GM21381 (cell line): ENCODE results near the gene BHLHE23.
"Not testable (repeated sequence)": the region's sequence is repeated elsewhere in the genome, so short reads cannot be mapped to it uniquely, and the experiment has no call there.

Experiments
- ATAC-seq: cut with Tn5 transposase; IDR thresholded peaks from one replicate; pipeline ENCODE4 v1.9.1; 2021; ENCODE audit warnings: mild to moderate bottlenecking, moderate library complexity; ENCODE audit not compliant: unreplicated experiment

BHLHE23 gene

DNA sequence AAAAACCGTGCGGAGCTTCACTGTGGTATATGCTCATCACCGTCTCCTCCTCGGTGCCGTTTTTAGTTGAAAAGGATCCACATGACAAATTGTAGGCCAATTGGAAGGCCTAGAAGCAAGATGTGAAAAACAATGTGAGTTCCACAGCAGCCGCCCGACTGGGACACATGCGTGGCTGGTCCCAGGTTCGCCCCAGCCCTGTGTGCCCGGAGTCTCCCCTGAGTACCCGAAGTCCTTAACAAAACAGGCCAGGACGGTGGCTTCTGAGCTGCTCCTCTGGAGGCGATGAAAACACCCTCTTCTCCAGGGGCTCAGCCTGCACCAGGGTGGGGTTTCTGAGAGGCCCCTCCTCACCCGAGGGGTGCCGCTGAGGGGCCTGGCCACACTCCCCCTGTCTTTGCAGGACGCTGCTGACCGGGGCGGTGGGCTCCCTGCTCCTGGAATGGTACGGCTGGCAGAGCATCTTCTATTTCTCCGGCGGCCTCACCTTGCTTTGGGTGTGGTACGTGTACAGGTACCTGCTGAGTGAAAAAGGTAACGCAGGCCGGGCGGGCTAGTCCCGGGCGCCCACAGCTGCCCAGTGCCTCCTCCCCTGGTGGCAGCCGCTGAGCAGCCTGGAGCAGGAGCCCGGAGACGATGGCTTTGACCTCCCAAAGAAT is 44.4 kb downstream of the BHLHE23 start:
- no peak for ATAC-seq

DNA sequence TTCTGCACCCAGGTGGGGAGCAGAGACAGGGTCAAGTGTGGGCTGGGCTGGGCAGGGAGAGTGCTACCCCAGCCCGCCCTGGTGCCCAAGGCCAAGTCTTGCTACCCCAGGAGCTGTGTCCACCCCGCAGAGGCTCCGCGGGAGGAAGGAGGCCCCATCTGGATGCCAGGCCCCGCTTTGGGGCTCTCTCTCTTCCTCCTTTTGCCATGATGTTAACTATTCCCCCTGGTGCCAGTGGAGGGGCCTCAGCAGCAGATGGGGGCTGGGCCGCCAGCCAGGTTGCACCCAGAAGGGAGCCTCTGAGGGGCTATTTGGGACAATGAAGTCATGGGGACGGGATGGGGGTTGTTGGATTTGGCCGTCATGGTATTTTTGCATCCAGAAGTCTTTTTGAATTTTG is 45.0 kb downstream of the BHLHE23 start:
- ATAC-seq, result no peak

DNA sequence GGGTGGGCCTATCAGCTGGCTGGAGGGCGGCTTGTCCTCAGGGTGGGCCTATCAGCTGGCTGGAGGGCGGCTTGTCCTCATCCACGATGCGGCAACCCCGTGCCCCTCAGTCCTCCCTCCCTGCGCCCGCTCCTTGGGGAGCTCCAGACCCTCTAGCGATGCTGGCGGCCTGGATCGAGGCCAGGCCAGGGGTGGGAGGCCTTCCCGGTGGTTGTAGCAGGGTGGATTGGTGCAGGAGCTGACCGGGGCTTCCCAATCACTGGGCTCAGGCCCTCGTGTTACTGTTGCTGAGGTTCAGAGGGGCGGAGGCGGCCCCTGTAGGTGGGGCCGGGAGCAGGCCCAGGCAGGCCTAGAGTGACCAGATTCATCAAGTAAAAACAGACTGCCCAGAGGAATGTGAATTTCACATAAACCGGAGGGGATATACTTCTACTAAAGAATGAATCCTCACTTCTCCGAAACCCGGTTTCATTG is 45.4 kb downstream of the BHLHE23 start:
- ATAC-seq, result no peak

DNA sequence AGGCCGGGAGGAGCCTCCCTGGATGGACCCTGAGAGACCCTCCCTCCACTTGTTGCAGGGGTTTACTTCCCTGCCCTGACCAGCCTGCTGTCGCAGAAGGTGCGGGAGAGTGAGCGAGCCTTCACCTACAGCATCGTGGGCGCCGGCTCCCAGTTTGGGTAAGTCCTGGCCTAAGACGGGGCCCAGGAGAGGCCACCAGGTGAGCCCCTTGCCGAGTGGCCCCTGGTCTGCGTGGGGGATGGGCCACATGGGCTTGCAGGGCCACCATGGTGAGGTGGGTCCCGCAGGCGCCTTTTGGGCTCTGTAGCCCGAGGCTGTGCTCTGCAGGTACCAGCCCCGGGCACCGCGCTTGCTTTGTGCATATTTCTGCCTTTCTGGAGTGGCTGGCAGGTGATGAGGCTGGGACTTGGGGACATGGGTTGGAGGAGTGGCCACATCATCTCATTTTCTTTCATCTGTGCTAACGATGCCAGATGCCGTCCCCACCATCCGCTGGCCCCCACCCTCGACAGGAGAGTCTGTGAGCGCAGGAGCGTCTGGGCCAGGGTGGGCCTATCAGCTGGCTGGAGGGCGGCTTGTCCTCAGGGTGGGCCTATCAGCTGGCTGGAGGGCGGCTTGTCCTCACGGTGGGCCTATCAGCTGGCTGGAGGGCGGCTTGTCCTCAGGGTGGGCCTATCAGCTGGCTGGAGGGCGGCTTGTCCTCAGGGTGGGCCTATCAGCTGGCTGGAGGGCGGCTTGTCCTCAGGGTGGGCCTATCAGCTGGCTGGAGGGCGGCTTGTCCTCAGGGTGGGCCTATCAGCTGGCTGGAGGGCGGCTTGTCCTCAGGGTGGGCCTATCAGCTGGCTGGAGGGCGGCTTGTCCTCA is 46.1 kb downstream of the BHLHE23 start:
- ATAC-seq, result not testable (repeated sequence)

DNA sequence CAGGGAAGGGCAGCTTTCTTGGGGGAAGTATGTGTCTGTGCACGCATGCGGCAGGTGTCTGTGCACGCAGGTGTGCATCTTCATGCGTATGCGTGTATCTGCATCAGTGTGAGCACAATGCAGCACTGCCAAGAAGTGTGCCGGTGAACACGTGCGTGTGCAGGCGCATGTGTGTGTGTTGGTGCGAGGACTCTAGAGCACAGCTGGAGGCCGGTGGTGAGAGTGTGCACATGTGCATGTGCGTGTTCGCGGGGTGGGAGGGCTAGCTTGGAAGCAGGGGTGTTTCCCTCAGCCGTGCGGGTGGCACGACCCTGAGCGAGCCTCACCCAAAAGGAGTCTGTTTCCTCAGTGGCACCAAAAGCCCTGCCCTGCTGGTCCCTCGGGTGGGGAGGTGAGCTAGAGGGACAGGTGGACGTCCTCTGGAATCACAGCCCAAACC is 46.7 kb downstream of the BHLHE23 start:
- ATAC-seq, result no peak

DNA sequence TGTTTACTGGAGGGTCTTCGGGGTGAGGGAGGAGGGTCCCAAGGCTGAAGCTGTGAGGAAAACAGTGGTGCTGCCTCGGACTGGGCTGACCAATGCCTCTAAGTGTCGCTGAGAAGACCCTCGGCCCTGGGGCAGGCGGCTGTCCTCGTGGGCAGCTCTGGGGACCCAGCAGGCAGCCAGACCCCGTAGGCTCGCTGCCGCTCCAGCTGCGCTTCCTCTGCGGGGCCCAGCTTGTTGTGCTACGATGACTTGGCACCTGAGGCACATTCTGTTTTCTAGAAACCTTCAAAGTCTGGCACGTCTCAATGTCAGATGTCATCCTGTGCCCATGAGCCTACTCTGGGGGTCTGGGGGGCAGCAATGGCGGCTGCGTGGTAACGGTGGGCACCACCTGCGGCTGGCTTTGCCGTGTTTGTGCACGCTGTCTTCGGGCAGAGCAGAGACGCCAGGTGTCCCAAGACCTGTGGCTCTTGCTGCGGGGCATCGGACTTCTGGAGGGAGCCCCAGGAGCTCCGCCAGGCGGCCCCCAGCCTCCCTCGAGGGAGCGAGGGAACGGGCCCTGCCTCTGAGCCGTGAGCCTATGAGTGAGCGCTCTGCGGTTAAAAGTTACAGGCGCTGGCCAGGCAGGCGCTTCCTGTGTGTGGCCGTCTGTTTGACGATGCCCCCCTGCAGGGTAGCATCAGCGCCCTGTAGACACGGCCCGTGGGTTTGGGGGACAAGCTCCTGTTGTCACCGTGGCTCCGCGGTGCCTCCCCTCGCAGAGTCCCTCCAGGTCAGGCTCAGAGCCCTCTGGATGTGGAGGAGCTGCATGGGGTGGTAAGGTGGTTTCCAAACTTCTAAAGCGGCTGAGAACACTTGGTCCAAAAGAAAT is 47.4 kb downstream of the BHLHE23 start:
- ATAC-seq, result no peak

DNA sequence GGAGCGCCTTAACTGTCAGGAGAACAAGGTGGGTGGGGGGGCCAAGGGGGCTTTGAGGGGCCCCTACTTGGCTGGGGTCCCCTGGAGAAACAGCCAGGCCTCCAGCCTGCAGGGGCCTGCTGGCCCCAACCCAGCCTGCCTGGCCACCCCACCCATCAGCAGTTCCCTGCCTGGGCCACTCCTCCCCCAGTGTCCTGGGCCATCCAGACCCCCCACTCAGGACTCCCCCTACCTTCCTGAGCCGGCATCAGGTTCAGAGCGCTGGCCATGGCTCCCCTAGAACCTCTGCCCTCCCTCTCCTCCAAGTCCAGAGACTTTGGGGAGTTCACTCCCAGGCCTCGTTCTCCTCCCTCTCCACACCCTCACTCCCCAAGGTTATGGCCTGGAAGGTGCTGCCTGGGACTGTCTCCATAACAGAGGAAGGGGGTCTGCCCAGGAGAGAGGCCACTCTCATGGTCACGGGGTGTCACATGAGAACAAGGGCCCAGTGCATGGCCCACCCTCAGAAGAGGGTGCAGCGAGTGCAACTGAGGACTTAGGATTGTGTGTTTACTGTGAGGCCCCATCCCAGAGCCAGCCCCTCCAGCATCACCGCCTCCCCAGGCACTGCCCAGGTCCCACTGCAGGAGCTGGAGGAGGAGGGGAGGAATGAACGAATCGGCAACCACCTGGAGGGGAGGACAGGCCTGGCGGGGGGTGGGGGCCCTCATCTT is 48.2 kb downstream of the BHLHE23 start:
- no peak for ATAC-seq

DNA sequence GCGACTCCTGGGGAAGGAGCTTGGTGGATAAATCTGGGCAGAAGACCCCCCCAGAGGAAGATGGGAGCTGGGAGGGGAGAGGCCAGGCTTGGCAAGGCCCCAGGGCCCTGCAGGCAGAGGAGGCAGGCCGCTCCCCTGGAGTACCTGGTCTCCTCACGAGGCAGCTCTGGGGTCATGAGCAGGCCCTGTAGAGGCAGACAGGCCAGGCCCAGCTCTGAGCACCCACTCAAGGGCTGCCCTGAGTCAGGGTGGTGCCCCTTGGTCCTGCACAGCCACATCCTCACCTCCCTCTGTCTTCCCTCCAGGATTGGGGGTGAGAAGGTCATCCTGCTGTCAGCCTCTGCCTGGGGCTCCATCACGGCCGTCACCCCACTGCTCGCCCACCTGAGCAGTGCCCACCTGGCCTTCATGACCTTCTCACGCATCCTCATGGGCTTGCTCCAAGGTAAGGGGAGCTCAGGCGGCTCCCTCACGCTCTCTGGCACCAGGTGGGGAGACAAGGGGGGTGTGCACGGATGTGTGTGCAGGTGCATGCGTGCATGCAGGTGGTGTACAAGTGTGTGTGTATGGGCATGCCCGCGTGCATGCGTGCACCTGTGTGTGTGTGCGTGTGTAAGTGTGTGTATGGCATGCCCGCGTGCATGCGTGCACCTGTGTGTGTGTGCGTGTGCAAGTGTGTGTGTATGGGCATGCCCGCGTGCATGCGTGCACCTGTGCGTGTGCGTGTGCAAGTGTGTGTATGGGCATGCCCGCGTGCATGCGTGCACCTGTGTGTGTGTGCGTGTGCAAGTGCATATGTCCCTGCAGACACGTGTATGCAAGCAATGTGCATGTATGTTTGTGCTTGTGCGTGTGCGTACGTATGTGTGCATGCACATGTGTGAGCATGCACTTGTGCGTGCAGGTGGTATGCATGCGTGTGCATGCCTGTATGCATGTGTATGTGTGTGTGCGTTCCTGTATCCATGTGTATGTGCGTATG is 49.3 kb downstream of the BHLHE23 start:
- ATAC-seq, result no peak

DNA sequence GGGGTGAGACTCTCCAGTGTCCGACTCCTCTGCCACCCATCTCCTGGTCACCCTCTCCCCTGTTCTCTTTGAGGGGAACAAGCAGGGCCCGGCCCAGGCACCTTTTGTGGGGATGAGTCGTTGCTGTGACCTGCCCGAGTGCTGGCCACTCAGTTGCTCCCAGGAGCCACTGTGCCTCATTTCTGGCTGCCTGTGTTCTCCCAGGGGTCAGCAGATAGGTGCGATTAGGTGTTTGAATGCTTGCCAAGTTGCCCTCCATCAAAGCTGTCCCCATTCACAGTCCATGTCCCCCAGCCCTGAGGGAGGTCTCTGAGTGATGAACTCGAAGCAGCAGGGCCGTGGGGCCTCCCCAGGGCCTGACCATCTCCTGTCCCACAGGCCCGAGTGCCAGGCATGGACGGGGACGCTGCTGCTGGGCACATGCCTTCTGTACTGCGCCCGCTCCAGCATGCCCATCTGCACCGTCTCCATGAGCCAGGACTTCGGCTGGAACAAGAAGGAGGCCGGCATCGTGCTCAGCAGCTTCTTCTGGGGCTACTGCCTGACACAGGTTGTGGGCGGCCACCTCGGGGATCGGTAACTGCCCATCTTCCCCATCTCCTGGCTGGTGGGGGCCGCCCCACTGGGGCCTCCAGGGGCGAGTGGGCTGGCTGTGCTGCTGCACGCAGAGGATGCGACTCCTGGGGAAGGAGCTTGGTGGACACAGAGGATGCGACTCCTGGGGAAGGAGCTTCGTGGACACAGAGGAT is 50.2 kb downstream of the BHLHE23 start:
- ATAC-seq, result no peak
